K562 (cell line): ENCODE results near the gene SEC24C. TPM values are rescaled to one million over a fixed set of nuclear protein-coding genes. Genes with fewer than 3 reads are reported as not detected.
A peak's percentile ranks its signal among the peaks of the same experiment; 100 is the strongest.

Experiments
- CCAR2 ChIP-seq: fragments of 200-400 bp; formaldehyde crosslinking; IDR thresholded peaks from 2 replicates; pipeline ENCODE4 v1.6.1; 2017; ENCODE audit warnings: mild to moderate bottlenecking, low read depth, low read length
- ILK ChIP-seq: fragments of 450-650 bp; IDR thresholded peaks from 2 replicates; pipeline ENCODE4 v1.6.1; 2016; ENCODE audit warnings: missing genetic modification characterization, low read depth, mild to moderate bottlenecking, missing compliant biosample characterization, moderate library complexity, borderline replicate concordance
- MTA1 ChIP-seq: fragments of 450-650 bp; IDR thresholded peaks from 2 replicates; pipeline ENCODE4 v1.6.1; 2017; ENCODE audit warnings: borderline replicate concordance
- NFIC ChIP-seq: fragments of 450-650 bp; IDR thresholded peaks from 2 replicates; pipeline ENCODE4 v1.6.1; 2017; ENCODE audit warnings: mild to moderate bottlenecking, inconsistent platforms
- NFXL1 ChIP-seq: fragments of 450-650 bp; formaldehyde crosslinking; IDR thresholded peaks from 2 replicates; pipeline ENCODE4 v1.4.0; 2021; ENCODE audit warnings: mild to moderate bottlenecking
- NR2C1 ChIP-seq, 2 experiments: fragments of 450-650 bp; IDR thresholded peaks; 2 replicates each; pipeline ENCODE4 v1.6.1; 2017; ENCODE audit warnings: mild to moderate bottlenecking in 2 of 2, antibody characterized with exemption in 1 of 2, inconsistent platforms in 1 of 2, missing compliant biosample characterization in 1 of 2, missing genetic modification characterization in 1 of 2
- NUFIP1 ChIP-seq: fragments of 450-650 bp; IDR thresholded peaks from 2 replicates; pipeline ENCODE4 v1.6.1; 2018; ENCODE audit not compliant: partially characterized antibody
- SRF ChIP-seq, 2 experiments: fragments of 250-450, 450-650 bp in 1 of 2; sonication (Bioruptor Pico) in 1 of 2; sonication (generic) in 1 of 2; formaldehyde crosslinking; IDR thresholded peaks; 2 replicates each; pipeline versions ENCODE4 v1.5.0 to v1.5.1; 2020 to 2022; ENCODE audit warnings: mild to moderate bottlenecking in 1 of 2, missing genetic modification reagents in 1 of 2
- TRIM24 ChIP-seq, 2 experiments: fragments of 450-650 bp; IDR thresholded peaks; 2 replicates each; pipeline ENCODE4 v1.6.1; 2016
- TSC22D4 ChIP-seq: fragments of 450-650 bp; IDR thresholded peaks from 2 replicates; pipeline ENCODE4 v1.6.1; 2016; ENCODE audit warnings: missing genetic modification characterization, missing biosample characterization, control low read depth
- ZBTB7A ChIP-seq: IDR thresholded peaks from 2 replicates; pipeline ENCODE4 v1.6.1; 2011; ENCODE audit warnings: low read depth, mild to moderate bottlenecking, low read length, moderate library complexity, borderline replicate concordance; ENCODE audit not compliant: control insufficient read depth
- ZNF197 ChIP-seq: fragments of 200-800 bp; sonication (Bioruptor generic); IDR thresholded peaks from 2 replicates; pipeline ENCODE4 v1.6.1; 2016; ENCODE audit warnings: low read depth, missing genetic modification characterization, missing compliant biosample characterization
- ZNF354B ChIP-seq: fragments of 250-450 bp; sonication (Bioruptor Pico); IDR thresholded peaks from 2 replicates; pipeline ENCODE4 v1.4.0; 2020
- ZNF384 ChIP-seq: IDR thresholded peaks from 2 replicates; pipeline ENCODE4 v1.6.1; 2012; ENCODE audit warnings: low read depth, low read length, improper control_type of control experiment
- ZNF444 ChIP-seq: fragments of 250-450 bp; sonication (Bioruptor Pico); IDR thresholded peaks from 2 replicates; pipeline ENCODE4 v1.4.0; 2020; ENCODE audit warnings: mild to moderate bottlenecking, moderate library complexity
- ZNF589 ChIP-seq: fragments of 200-800 bp; sonication (Bioruptor generic); IDR thresholded peaks from 2 replicates; pipeline ENCODE4 v1.6.1; 2016; ENCODE audit warnings: low read depth, missing genetic modification characterization, missing compliant biosample characterization
- ZNF699 ChIP-seq: fragments of 250-450 bp; sonication (Bioruptor Pico); IDR thresholded peaks from 2 replicates; pipeline ENCODE4 v1.8.0; 2021; ENCODE audit warnings: mild to moderate bottlenecking, moderate library complexity; ENCODE audit not compliant: insufficient replicate concordance
- ZNF717 ChIP-seq: fragments of 250-450 bp; sonication (Bioruptor Pico); IDR thresholded peaks from 2 replicates; pipeline ENCODE4 v1.5.0; 2021
- polyA plus RNA-seq, 8 experiments: library from polyadenylated mRNA; depleted of rRNA in 4 of 8; stranded (reverse) in 5 of 8; unstranded in 3 of 8; fragments of >200 nt; fragmentation: Nextera tagmentation in 2 of 8; fragmentation: Illumina TruSeq in 1 of 8; extraction: Ambion mirVana in 2 of 8; extraction: Trizol in 1 of 8; gene quantifications; 2 replicates each; pipeline versions ENCODE4 v1.2.1 to v1.2.3, GENCODE V29; 2011 to 2014; ENCODE audit warnings: inconsistent platforms in 1 of 8, missing spikeins in 1 of 8
- total RNA-seq, 7 experiments: library from RNA; depleted of rRNA in 6 of 7; stranded (reverse); fragments of >200 nt in 6 of 7; fragmentation: Illumina TruSeq in 2 of 7; extraction: Trizol in 2 of 7; gene quantifications; 2 replicates each; pipeline versions ENCODE4 v1.2.1 to v1.2.3, GENCODE V29; 2011 to 2021; ENCODE audit warnings: low replicate concordance in 1 of 7
- TF ChIP-seq, protein P1 (sequence below), 3 experiments: IDR thresholded peaks in 2 of 3; conservative IDR thresholded peaks in 1 of 3; 2 replicates each; pipeline ENCODE4 v1.5.1; 2011 to 2012; ENCODE audit warnings: low read length in 3 of 3, mild to moderate bottlenecking in 3 of 3, control low read depth in 2 of 3, improper control_type of control experiment in 1 of 3, inconsistent platforms in 1 of 3, low read depth in 1 of 3, mixed read lengths in 1 of 3, moderate library complexity in 1 of 3; ENCODE audit not compliant: insufficient read depth in 2 of 3
- TF ChIP-seq, protein P2 (sequence below): fragments of 450-650 bp; formaldehyde crosslinking; IDR thresholded peaks from 2 replicates; pipeline ENCODE4 v1.4.0; 2020; ENCODE audit warnings: mild to moderate bottlenecking, mixed read lengths
- TF ChIP-seq, protein P3 (sequence below): fragments of 450-650 bp; formaldehyde crosslinking; IDR thresholded peaks from 2 replicates; pipeline ENCODE4 v1.4.0; 2020; ENCODE audit warnings: mild to moderate bottlenecking
- TF ChIP-seq, protein P4 (sequence below): sonication (generic); formaldehyde crosslinking; IDR thresholded peaks from 2 replicates; pipeline ENCODE4 v1.8.1; 2022; ENCODE audit warnings: missing genetic modification reagents

The SEC24C gene
- total and polyA plus RNA-seq, 9 of the 15 experiments (the other 6 are each of a cell fraction or from before 2014, with no cell fraction given): 19.0 to 115 (median 70.5) TPM

DNA sequence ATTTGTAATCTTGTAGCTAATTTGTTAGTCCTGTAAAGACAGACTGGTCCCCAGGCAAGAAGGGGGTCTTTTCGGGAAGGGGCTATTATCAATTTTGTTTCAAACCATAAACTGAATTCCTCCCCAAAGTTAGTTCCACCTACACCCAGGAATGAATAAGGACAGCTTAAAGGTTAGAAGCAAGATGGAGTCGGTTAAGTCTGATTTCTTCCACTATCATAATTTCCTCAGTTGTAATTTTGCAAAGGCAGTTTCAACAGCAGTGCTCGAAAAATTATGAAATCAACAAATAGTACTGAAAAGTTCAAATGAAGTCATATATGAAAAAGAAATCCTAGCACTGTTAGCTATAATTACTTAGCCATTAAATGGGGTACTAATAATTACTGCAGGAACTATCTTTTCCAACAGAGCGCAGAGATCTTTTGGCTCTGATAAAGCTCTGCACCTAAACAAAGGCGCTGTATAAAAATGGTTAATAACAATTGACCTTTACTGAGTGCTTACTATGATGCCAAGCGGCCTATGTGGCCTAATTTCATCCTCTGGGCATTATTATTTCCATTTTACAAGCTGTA, 756 bp upstream of the SEC24C start (continued):
- TF ChIP-seq, protein P1, sequence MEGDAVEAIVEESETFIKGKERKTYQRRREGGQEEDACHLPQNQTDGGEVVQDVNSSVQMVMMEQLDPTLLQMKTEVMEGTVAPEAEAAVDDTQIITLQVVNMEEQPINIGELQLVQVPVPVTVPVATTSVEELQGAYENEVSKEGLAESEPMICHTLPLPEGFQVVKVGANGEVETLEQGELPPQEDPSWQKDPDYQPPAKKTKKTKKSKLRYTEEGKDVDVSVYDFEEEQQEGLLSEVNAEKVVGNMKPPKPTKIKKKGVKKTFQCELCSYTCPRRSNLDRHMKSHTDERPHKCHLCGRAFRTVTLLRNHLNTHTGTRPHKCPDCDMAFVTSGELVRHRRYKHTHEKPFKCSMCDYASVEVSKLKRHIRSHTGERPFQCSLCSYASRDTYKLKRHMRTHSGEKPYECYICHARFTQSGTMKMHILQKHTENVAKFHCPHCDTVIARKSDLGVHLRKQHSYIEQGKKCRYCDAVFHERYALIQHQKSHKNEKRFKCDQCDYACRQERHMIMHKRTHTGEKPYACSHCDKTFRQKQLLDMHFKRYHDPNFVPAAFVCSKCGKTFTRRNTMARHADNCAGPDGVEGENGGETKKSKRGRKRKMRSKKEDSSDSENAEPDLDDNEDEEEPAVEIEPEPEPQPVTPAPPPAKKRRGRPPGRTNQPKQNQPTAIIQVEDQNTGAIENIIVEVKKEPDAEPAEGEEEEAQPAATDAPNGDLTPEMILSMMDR (IDR thresholded peaks at IDR 0.05 in 2 of 3, conservative IDR thresholded peaks at IDR 0.05 in 1 of 3; ENCODE audit: insufficient read depth in 2 of 3, low read depth in 1 of 3, low read length in 3 of 3): no peak
- TF ChIP-seq NR2C1 (IDR thresholded peaks at IDR 0.05) (no peak), NR2C1 (tag; IDR thresholded peaks at IDR 0.05) (peak; percentile 16), ZNF699 (no peak), ZNF354B (CRISPR knock-in tag) (peak; percentile 96), ZBTB7A (no peak), ZNF589 (CRISPR knock-in tag) (peak; percentile 99), ILK (tag) (peak; percentile 94), MTA1 (0 out of 2 replicates have a peak, but pooled peaks have one; percentile 9), NFIC (no peak), CCAR2 (no peak), NUFIP1 (peak; percentile 80), ZNF197 (peak; percentile 98), ZNF444 (peak; percentile 92), TSC22D4 (tag) (no peak), ZNF717 (CRISPR knock-in tag) (peak; percentile 92), TRIM24 (IDR thresholded peaks at IDR 0.05) (no peak), SRF (CRISPR knock-in tag; IDR thresholded peaks at IDR 0.05) (peak in 1 of 2 experiments; percentile 88; a peak in 2 of 4 replicates), NFXL1 (CRISPR knock-in tag) (peak; percentile 98), ZNF384 (no peak)
- TF ChIP-seq, protein P2, sequence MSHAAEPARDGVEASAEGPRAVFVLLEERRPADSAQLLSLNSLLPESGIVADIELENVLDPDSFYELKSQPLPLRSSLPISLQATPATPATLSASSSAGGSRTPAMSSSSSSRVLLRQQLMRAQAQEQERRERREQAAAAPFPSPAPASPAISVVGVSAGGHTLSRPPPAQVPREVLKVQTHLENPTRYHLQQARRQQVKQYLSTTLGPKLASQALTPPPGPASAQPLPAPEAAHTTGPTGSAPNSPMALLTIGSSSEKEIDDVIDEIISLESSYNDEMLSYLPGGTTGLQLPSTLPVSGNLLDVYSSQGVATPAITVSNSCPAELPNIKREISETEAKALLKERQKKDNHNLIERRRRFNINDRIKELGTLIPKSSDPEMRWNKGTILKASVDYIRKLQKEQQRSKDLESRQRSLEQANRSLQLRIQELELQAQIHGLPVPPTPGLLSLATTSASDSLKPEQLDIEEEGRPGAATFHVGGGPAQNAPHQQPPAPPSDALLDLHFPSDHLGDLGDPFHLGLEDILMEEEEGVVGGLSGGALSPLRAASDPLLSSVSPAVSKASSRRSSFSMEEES: peak; percentile 60
- TF ChIP-seq, protein P3, sequence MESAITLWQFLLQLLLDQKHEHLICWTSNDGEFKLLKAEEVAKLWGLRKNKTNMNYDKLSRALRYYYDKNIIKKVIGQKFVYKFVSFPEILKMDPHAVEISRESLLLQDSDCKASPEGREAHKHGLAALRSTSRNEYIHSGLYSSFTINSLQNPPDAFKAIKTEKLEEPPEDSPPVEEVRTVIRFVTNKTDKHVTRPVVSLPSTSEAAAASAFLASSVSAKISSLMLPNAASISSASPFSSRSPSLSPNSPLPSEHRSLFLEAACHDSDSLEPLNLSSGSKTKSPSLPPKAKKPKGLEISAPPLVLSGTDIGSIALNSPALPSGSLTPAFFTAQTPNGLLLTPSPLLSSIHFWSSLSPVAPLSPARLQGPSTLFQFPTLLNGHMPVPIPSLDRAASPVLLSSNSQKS (CRISPR knock-in tag): peak; percentile 91
- TF ChIP-seq, protein P4, sequence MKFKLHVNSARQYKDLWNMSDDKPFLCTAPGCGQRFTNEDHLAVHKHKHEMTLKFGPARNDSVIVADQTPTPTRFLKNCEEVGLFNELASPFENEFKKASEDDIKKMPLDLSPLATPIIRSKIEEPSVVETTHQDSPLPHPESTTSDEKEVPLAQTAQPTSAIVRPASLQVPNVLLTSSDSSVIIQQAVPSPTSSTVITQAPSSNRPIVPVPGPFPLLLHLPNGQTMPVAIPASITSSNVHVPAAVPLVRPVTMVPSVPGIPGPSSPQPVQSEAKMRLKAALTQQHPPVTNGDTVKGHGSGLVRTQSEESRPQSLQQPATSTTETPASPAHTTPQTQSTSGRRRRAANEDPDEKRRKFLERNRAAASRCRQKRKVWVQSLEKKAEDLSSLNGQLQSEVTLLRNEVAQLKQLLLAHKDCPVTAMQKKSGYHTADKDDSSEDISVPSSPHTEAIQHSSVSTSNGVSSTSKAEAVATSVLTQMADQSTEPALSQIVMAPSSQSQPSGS: no peak
